ENCODE measurements around the gene RRP8.

RRP8 gene

GRCh38 chr11:6623391-6624363 lies 20.3 kb upstream of the RRP8 start:
- Histone ChIP-seq H3K9ac (ENCODE audit: insufficient read length) (no peak overlapping the region), H3K9me3 (ENCODE audit: low read depth, low read length) (no peaks in the 10 kb centered on the region), H3K27ac (no peak overlapping the region), H3K36me3 (ENCODE audit: insufficient read depth, low read length) (peaks cover 50% of the 10 kb centered on the region), H3K4me3 (no peak overlapping the region)
- no peak for TF ChIP-seq EZH2 (IDR thresholded peaks at IDR 0.05)
- no peak for TF ChIP-seq POLR2AphosphoS5 (IDR thresholded peaks at IDR 0.05; ENCODE audit: borderline replicate concordance, low read depth, low read length)
- TF ChIP-seq FOXP2 (optimal IDR thresholded peaks at IDR 0.05; ENCODE audit: control extremely low read depth, extremely low read length, insufficient read depth), result no peak
- DNase-seq (ENCODE audit: low read depth, low spot score), result no peak

DNA sequence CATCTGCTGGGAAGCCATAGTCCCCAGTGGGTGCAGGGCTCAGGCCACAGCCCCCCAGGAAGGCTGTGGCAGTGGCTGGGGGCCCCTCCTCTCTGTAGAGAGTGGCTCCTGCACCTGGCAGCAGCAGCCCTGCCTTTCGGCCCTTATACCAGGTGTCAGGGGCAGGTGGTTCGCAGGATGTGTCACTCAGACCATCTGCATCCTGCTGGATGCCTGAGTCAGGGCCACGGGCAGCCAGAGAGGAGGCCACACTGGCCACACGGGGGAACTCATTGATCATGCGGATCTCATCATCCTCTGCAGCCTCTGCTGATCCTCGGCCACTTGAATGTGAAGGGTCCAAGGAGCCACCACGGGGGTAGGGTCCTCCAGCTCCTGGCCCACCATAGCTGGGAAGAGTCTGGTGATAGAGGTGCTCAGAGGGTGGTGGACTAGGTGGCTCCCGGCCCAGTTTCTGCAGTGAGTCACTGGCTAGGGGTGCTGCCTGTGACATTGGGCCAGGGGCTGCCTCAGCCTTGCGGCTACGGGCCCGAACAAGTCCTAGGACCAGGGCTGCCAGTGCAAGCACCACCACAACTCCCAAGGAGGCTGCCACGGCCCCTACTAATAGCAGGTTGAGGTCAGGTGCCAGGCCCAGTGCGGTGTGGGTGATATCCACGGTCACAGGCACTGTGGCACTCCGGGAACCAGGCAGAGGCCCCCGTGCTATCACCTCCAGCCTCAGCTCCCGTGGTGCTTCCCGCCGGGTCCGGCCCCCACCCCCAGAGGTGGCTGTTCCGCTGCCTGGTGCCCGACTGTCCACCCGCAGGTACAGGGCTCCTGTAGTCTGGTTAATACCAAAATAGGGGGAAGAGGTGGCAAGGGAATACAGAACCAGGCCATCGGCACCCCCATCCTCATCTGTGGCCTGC lies 19.1 kb upstream of the RRP8 start:
- H3K36me3 ChIP-seq (ENCODE audit: insufficient read depth, low read length), result peaks cover 38% of the 10 kb centered on the region
- DNase-seq (ENCODE audit: low read depth, low spot score), result no peak
- no peak overlapping the region for H3K9ac ChIP-seq (ENCODE audit: insufficient read length)
- no peak for TF ChIP-seq FOXP2 (optimal IDR thresholded peaks at IDR 0.05; ENCODE audit: control extremely low read depth, extremely low read length, insufficient read depth)
- TF ChIP-seq EZH2 (IDR thresholded peaks at IDR 0.05), result no peak
- TF ChIP-seq POLR2AphosphoS5 (IDR thresholded peaks at IDR 0.05; ENCODE audit: borderline replicate concordance, low read depth, low read length), result no peak
- H3K4me3 ChIP-seq, result no peak overlapping the region
- H3K9me3 ChIP-seq (ENCODE audit: low read depth, low read length), result no peaks in the 10 kb centered on the region
- H3K27ac ChIP-seq, result no peak overlapping the region

- no peak for TF ChIP-seq POLR2AphosphoS5 (IDR thresholded peaks at IDR 0.05; ENCODE audit: borderline replicate concordance, low read depth, low read length)
- no peak for TF ChIP-seq FOXP2 (optimal IDR thresholded peaks at IDR 0.05; ENCODE audit: control extremely low read depth, extremely low read length, insufficient read depth)
- no peak for TF ChIP-seq EZH2 (IDR thresholded peaks at IDR 0.05)
- DNase-seq (ENCODE audit: low read depth, low spot score), result no peak
- Histone ChIP-seq H3K4me3 (no peak overlapping the region), H3K9ac (ENCODE audit: insufficient read length) (no peak overlapping the region), H3K9me3 (ENCODE audit: low read depth, low read length) (no peaks in the 10 kb centered on the region), H3K36me3 (ENCODE audit: insufficient read depth, low read length) (peaks cover 31% of the 10 kb centered on the region; the same call in 1 of the 2 replicates), H3K27ac (no peak overlapping the region)
Observed at GRCh38 chr11:6621711-6622211, 18.3 kb upstream of the RRP8 start.

- Histone ChIP-seq H3K9me3 (ENCODE audit: low read depth, low read length) (no peaks in the 10 kb centered on the region), H3K4me3 (no peak overlapping the region), H3K27ac (peak overlapping the region; percentile 70; the same call in 1 of the 2 replicates), H3K36me3 (ENCODE audit: insufficient read depth, low read length) (peaks cover 19% of the 10 kb centered on the region; the same call in 1 of the 2 replicates), H3K9ac (ENCODE audit: insufficient read length) (no peak overlapping the region)
- DNase-seq (ENCODE audit: low read depth, low spot score), result no peak
- TF ChIP-seq EZH2 (IDR thresholded peaks at IDR 0.05) (no peak), FOXP2 (optimal IDR thresholded peaks at IDR 0.05; ENCODE audit: control extremely low read depth, extremely low read length, insufficient read depth) (no peak), POLR2AphosphoS5 (IDR thresholded peaks at IDR 0.05; ENCODE audit: borderline replicate concordance, low read depth, low read length) (no peak)
Observed at GRCh38 chr11:6620636-6621035, 17.2 kb upstream of the RRP8 start.

DNA sequence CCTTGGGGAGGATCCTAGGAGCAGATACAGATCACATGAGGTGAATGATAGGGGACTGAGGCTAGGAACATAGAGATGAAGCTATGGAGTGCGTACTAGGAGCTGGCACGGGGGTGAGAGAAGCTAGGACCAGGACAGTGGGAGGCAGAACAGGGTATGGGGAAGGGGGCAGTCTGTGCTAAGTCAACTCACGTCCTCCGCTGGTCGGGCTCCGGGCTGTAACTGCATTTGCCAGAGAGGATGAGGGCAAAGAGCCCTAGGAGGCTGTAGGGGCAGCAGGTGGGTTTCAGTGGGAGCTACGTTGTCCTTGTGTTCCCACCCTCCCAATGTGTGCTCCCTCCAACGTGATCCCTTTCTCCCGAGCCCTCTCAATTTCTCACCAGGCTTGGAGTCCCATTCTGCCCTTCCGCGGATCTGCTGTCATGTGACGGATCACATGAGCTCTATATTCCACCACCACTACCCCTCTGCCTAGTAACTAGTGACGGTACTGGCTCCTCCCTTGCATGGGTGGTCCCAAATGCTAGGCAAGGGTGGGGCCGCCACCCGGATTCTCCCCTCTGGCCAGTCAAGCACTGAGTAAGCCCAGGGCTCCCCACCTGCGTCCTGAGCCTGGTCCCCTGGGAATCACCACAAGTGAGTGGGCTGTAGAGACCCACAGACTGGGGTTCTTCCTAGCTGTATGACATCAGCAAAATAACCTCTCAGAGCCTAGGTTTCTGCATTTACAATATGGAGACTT lies 15.8 kb upstream of the RRP8 start, which contains the start of gene TPP1:
TPP1 (minus strand) TSS at position 419 of the 742 bp plus-strand sequence; CDS start at position 397, 22 bp downstream.
- H3K27ac ChIP-seq, result peak within 1 kb of the TSS; percentile 70
- peak within 1 kb of the TSS; percentile 87 for H3K4me3 ChIP-seq
- no peaks in the 10 kb centered on the region for H3K9me3 ChIP-seq (ENCODE audit: low read depth, low read length)
- peak; percentile 81 for DNase-seq (ENCODE audit: low read depth, low spot score)
- peak within 1 kb of the TSS; percentile 79 for H3K9ac ChIP-seq (ENCODE audit: insufficient read length)
- peak; percentile 74 for TF ChIP-seq POLR2AphosphoS5 (IDR thresholded peaks at IDR 0.05; ENCODE audit: borderline replicate concordance, low read depth, low read length)
- peak; percentile 49 for TF ChIP-seq FOXP2 (optimal IDR thresholded peaks at IDR 0.05; ENCODE audit: control extremely low read depth, extremely low read length, insufficient read depth)
- TF ChIP-seq EZH2 (IDR thresholded peaks at IDR 0.05), result no peak
- peaks cover 5% of the 10 kb centered on the region; the same call in 1 of the 2 replicates for H3K36me3 ChIP-seq (ENCODE audit: insufficient read depth, low read length)

- H3K4me3 ChIP-seq, result peak overlapping the region; percentile 87
- H3K36me3 ChIP-seq (ENCODE audit: insufficient read depth, low read length), result no peaks in the 10 kb centered on the region; the same call in 1 of the 2 replicates
- H3K9ac ChIP-seq (ENCODE audit: insufficient read length), result peak overlapping the region; percentile 79
- H3K27ac ChIP-seq, result 0 out of 2 replicates have a peak overlapping the region, but pooled peaks have one; percentile 19
- H3K9me3 ChIP-seq (ENCODE audit: low read depth, low read length), result no peaks in the 10 kb centered on the region
- no peak for TF ChIP-seq FOXP2 (optimal IDR thresholded peaks at IDR 0.05; ENCODE audit: control extremely low read depth, extremely low read length, insufficient read depth)
- TF ChIP-seq EZH2 (IDR thresholded peaks at IDR 0.05), result no peak
- DNase-seq (ENCODE audit: low read depth, low spot score), result no peak
Observed at GRCh38 chr11:6618117-6619003, 14.9 kb upstream of the RRP8 start.
